NB4 (cell line): ENCODE data around the gene NR0B2.
"Not testable (repeated sequence)": the region's sequence is repeated elsewhere in the genome, so short reads cannot be mapped to it uniquely, and the experiment has no call there.

Source experiments
- MYC ChIP-seq: IDR thresholded peaks from 2 replicates; pipeline ENCODE4 v1.6.1; 2011; ENCODE audit warnings: low read depth, low read length
- POLR2A ChIP-seq: IDR thresholded peaks from 2 replicates; pipeline ENCODE4 v1.6.1; 2011; ENCODE audit warnings: mild to moderate bottlenecking; ENCODE audit not compliant: insufficient read length; ENCODE audit errors: extremely low read depth
- TF ChIP-seq, protein P1 (sequence below): IDR thresholded peaks from one replicate; pipeline ENCODE4 v1.5.1; 2012; ENCODE audit warnings: low read depth, low read length
- TF ChIP-seq, protein P2 (sequence below): IDR thresholded peaks from 2 replicates; pipeline ENCODE4 v1.6.1; 2011; ENCODE audit warnings: low read depth, low read length

DNA sequence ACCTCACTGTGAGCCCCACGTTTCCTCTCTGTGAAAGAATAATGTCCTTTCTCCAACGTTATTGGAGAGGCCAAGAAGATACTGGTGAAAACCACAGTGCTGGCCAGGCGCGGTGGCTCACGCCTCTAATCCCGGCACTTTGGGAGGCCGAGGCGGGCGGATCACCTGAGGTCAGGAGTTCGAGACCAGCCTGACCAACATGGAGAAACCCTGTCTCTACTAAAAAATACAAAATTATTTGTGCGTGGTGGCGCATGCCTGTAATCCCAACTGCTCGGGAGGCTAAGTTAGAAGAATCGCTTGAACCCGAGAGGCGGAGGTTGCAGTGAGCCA, 34.9 kb upstream of the NR0B2 start:
- TF ChIP-seq POLR2A, MYC: not testable (repeated sequence)
- TF ChIP-seq, protein P1, sequence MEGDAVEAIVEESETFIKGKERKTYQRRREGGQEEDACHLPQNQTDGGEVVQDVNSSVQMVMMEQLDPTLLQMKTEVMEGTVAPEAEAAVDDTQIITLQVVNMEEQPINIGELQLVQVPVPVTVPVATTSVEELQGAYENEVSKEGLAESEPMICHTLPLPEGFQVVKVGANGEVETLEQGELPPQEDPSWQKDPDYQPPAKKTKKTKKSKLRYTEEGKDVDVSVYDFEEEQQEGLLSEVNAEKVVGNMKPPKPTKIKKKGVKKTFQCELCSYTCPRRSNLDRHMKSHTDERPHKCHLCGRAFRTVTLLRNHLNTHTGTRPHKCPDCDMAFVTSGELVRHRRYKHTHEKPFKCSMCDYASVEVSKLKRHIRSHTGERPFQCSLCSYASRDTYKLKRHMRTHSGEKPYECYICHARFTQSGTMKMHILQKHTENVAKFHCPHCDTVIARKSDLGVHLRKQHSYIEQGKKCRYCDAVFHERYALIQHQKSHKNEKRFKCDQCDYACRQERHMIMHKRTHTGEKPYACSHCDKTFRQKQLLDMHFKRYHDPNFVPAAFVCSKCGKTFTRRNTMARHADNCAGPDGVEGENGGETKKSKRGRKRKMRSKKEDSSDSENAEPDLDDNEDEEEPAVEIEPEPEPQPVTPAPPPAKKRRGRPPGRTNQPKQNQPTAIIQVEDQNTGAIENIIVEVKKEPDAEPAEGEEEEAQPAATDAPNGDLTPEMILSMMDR = not testable (repeated sequence)
- TF ChIP-seq, protein P2, sequence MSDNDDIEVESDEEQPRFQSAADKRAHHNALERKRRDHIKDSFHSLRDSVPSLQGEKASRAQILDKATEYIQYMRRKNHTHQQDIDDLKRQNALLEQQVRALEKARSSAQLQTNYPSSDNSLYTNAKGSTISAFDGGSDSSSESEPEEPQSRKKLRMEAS = not testable (repeated sequence)
